RWPE2 (cell line): Measurements from ENCODE around the gene HOMER1.

Source experiments
- ATAC-seq: fragments of 200-7000 bp; cut with Tn5 transposase; 3 replicates; pipeline ENCODE4 v1.9.1; 2021; ENCODE audit warnings: low read depth
- DNase-seq: peaks from one replicate; pipeline ENCODE4 v3.0.0-alpha.2; 2020; ENCODE audit warnings: low spot score
- H3K27ac ChIP-seq: fragments of 450-650 bp; 2 replicates; pipeline ENCODE4 v1.5.1; 2017; ENCODE audit warnings: mild to moderate bottlenecking; ENCODE audit not compliant: poor library complexity, severe bottlenecking
- H3K27me3 ChIP-seq: fragments of 250-450 bp; sonication (Bioruptor Pico); 2 replicates; pipeline ENCODE4 v1.5.1; 2021; ENCODE audit warnings: mild to moderate bottlenecking, moderate library complexity; ENCODE audit not compliant: insufficient read depth, poor library complexity, severe bottlenecking
- H3K36me3 ChIP-seq: fragments of 250-450 bp; sonication (Bioruptor Pico); 2 replicates; pipeline ENCODE4 v1.5.1; 2020; ENCODE audit warnings: low read depth, mild to moderate bottlenecking, moderate library complexity
- H3K4me1 ChIP-seq: fragments of 250-450 bp; sonication (Bioruptor Pico); 2 replicates; pipeline ENCODE4 v1.5.1; 2021; ENCODE audit warnings: mild to moderate bottlenecking, moderate library complexity; ENCODE audit not compliant: insufficient read depth, poor library complexity, severe bottlenecking
- H3K4me3 ChIP-seq: fragments of 250-450 bp; sonication (Bioruptor Pico); 2 replicates; pipeline ENCODE4 v1.5.1; 2021; ENCODE audit warnings: mild to moderate bottlenecking, moderate library complexity; ENCODE audit not compliant: severe bottlenecking
- H3K9me3 ChIP-seq: fragments of 250-450 bp; sonication (Bioruptor Pico); 2 replicates; pipeline ENCODE4 v1.5.1; 2021; ENCODE audit warnings: mild to moderate bottlenecking, moderate library complexity; ENCODE audit not compliant: severe bottlenecking
- CTCF ChIP-seq: fragments of 450-650 bp; IDR thresholded peaks from one replicate; pipeline ENCODE4 v1.5.1; 2017; ENCODE audit warnings: mild to moderate bottlenecking, moderate library complexity; ENCODE audit not compliant: poor library complexity, severe bottlenecking

The HOMER1 gene

GRCh38 chr5:79484731-79485130, 29.2 kb downstream of the HOMER1 start:
- Histone ChIP-seq H3K4me3 (no peak overlapping the region), H3K27ac (no peak overlapping the region), H3K9me3 (peaks cover 4% of the 10 kb centered on the region), H3K27me3 (no peaks in the 10 kb centered on the region), H3K36me3 (no peaks in the 10 kb centered on the region; the same call in 1 of the 2 replicates), H3K4me1 (no peaks in the 10 kb centered on the region)
- ATAC-seq, result no peak
- no peak for TF ChIP-seq CTCF
- no peak for DNase-seq

GRCh38 chr5:79481574-79481973, 32.4 kb downstream of the HOMER1 start:
- no peak for TF ChIP-seq CTCF
- H3K4me3 ChIP-seq, result no peak overlapping the region
- no peaks in the 10 kb centered on the region for H3K4me1 ChIP-seq
- H3K27ac ChIP-seq, result no peak overlapping the region
- no peak for ATAC-seq
- H3K9me3 ChIP-seq, result peaks cover 4% of the 10 kb centered on the region
- H3K36me3 ChIP-seq, result no peaks in the 10 kb centered on the region; the same call in 1 of the 2 replicates
- H3K27me3 ChIP-seq, result no peaks in the 10 kb centered on the region
- no peak for DNase-seq

GRCh38 chr5:79480991-79481390, 32.9 kb downstream of the HOMER1 start:
- Histone ChIP-seq H3K4me3 (no peak overlapping the region), H3K27ac (no peak overlapping the region), H3K27me3 (no peaks in the 10 kb centered on the region), H3K9me3 (peaks cover 4% of the 10 kb centered on the region), H3K36me3 (no peaks in the 10 kb centered on the region; the same call in 1 of the 2 replicates), H3K4me1 (no peaks in the 10 kb centered on the region)
- no peak for ATAC-seq
- DNase-seq, result no peak
- TF ChIP-seq CTCF, result no peak

- Histone ChIP-seq H3K27me3 (no peaks in the 10 kb centered on the region), H3K36me3 (no peaks in the 10 kb centered on the region), H3K9me3 (no peaks in the 10 kb centered on the region), H3K4me3 (no peak overlapping the region), H3K4me1 (no peaks in the 10 kb centered on the region), H3K27ac (no peak overlapping the region)
- no peak for TF ChIP-seq CTCF
- DNase-seq, result no peak
- no peak for ATAC-seq
These were observed 38.8 kb downstream of the HOMER1 start for GRCh38 chr5:79475152-79475466.

GRCh38 chr5:79474367-79475151, 39.4 kb downstream of the HOMER1 start:
- H3K36me3 ChIP-seq, result no peaks in the 10 kb centered on the region
- H3K9me3 ChIP-seq, result no peaks in the 10 kb centered on the region
- H3K27me3 ChIP-seq, result no peaks in the 10 kb centered on the region
- H3K4me3 ChIP-seq, result no peak overlapping the region
- no peak overlapping the region for H3K27ac ChIP-seq
- TF ChIP-seq CTCF, result no peak
- DNase-seq (no peak), ATAC-seq (no peak)
- no peaks in the 10 kb centered on the region for H3K4me1 ChIP-seq
